Suprapubic skin (tissue), 4 donors: ENCODE measurements around the gene TRPV3.

Experiments
- CTCF ChIP-seq, 2 donors: fragments of 200-600 bp in 1 of 2; fragments of 450-650 bp in 1 of 2; sonication (generic) in 1 of 2; IDR thresholded peaks; one replicate each; pipeline ENCODE4 v1.5.1; 2016 to 2019; ENCODE audit warnings: antibody characterized with exemption in 2 of 2, mild to moderate bottlenecking in 1 of 2, moderate library complexity in 1 of 2
- POLR2A ChIP-seq, 2 donors: fragments of 450-650 bp; IDR thresholded peaks; one replicate each; pipeline ENCODE4 v1.6.1; 2017; ENCODE audit warnings: antibody characterized with exemption in 2 of 2, mild to moderate bottlenecking in 2 of 2, moderate library complexity in 2 of 2
- POLR2AphosphoS5 ChIP-seq, 3 donors: sonication (generic); formaldehyde crosslinking; IDR thresholded peaks; one replicate each; pipeline ENCODE4 v1.6.1; 2017; ENCODE audit warnings: antibody characterized with exemption in 3 of 3

GRCh38 chr17:3556916-3557767 lies 470 bp downstream of the TRPV3 start:
- TF ChIP-seq CTCF (IDR thresholded peaks at IDR 0.05): no peak
- TF ChIP-seq POLR2A (IDR thresholded peaks at IDR 0.05): no peak
- no peak for TF ChIP-seq POLR2AphosphoS5 (IDR thresholded peaks at IDR 0.05)
